Measurements from ENCODE around the gene PTTG1IP.
"Not testable (repeated sequence)": the region's sequence is repeated elsewhere in the genome, so short reads cannot be mapped to it uniquely, and the experiment has no call there.

Gene PTTG1IP

DNA sequence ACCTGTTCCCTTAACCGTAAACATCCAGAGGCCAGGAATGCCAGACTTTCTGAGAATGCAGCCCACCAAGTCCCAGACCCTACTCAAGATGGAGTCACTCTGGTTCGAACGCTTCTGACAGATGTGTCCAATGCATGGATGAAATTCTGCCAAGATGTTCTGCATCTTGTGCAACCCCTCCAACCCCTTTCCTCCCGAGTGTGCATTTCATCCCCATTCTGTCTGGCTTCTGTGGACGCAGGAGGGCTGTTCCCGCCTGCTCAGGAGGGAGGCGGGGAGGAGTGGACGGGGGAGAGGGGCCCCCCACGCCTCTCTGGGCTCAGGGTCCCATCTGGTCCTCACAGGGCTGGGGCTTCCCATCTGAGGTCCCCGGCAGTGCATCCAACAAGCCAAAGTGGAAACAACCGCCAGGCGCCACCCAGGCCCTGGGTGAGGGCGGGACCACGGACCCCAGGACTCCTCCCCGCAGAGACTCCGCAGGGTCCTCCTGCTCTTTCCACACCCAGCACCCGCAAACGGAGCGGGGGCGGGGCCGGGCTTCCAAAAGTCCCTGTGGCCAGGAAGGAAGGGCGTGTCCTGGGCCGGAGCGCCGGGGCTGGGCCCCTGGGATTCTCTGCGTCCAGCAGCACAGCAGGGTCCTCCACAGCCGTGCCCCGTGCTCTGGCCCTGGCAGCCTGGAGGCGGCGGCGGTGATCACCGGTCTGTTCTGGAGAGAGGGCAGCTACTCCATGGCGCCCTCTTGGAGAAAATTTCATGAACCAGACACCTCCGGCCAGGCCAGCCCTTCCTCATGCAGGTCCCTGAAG lies 27.9 kb downstream of the PTTG1IP start:
- peak; percentile 21 for DNase-seq (ENCODE audit: low read depth)

DNA sequence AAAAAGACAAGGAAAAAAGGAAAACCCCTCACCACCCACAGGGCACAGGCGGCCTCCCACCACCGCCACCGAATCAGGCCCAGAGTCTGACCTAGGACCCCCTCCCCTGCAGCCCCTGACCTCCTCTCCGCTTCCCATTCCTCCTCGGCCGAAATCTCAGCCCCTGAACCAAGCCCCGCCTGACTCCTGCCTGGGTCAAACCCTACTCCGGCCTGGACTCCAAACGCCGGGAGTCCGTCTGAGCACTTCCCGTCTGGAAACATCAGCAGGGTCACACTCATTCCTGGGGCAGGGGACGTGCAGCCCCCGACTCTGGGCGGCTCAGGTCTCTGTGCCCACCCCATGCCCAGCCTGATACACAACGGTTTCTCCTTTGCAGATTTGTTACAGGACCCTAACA lies 29.2 kb downstream of the PTTG1IP start:
- DNase-seq (ENCODE audit: low read depth): no peak

GRCh38 chr21:44842721-44843445 lies 30.6 kb downstream of the PTTG1IP start:
- DNase-seq (ENCODE audit: low read depth): no peak

DNA sequence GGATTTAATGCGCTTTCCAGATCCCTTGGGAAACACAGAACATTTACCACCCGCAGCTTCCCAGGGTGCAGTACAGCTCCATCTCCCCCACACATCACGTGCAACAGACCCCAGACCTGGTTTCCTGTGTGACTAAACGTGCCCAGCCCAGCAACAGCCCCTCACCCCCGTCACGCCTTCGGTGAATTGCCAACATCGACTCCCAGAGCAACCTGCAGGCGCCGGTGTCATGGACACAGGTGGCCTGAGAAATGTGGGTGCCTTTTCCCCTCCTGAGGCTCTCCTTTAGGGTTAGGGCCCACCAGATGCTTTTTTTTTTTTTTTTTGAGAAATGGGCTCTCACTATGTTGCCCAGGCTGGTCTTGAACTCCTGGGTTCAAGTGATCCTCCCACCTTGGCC lies 31.4 kb downstream of the PTTG1IP start:
- DNase-seq (ENCODE audit: low read depth): no peak

DNA sequence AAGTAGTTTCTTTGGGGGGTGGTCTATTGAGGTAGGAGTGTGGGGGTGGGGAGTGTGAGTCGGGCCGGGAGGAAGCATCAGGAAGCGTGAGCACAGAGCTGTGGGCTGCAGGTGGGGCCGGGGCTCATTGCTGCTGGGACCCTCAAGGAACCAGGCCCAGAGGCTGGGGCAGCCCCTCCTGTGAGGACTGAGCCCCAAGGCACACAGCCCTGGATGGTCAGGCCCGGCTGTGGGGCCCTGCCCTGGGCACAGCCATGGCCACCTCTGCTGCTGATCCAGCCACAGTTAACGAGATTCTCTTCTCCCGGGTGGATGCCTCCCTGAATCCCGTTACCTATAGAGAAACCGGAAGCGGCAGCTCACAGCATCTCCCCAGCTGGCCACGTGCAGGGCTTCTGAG lies 32.7 kb downstream of the PTTG1IP start:
- DNase-seq (ENCODE audit: low read depth): no peak

- DNase-seq (ENCODE audit: low read depth): no peak
Observed at GRCh38 chr21:44838951-44839350, 34.5 kb downstream of the PTTG1IP start.

DNA sequence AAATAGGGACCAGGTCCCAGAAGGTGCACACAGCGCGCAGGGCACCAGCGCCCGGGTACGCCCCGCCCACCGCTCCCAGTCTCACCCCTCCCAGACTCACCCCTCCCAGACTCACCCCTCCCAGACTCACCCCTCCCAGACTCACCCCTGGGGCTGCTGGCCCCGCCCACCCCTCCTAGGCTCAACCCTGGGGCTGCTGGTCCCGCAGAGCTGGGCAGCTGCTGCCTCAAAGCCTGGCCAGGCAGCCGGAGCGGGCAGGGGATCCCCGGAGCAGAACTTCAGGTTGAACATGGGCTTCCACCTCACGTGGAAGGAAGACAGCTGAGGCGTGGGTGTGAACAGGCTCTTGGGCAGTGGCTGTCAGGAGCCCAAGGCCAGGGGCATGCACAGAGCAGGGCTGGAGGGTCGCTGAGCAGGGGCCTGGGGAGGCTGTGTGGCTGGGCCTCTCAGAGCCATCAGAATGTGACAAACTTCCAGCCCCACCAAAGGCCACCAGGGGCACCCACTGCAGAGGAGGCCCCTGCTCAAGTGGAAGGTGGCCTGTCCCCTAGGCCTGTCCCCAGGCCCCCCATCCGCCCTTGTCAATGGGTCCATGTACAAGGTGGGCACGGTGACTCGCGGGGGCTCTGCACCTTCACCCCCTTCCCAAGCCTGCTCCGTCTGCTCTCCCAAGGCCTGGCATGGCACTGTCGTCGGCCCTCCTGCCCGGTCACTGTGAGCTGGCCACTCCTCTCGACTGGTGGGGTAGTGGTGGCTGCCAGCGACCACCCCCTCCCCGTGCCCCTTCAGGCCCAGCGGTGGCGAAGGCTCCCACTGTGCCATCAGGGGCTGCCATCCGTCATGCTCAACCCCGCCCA lies 35.2 kb downstream of the PTTG1IP start:
- DNase-seq (ENCODE audit: low read depth): no peak

GRCh38 chr21:44837537-44837936 lies 36.0 kb downstream of the PTTG1IP start:
- DNase-seq (ENCODE audit: low read depth): no peak

DNA sequence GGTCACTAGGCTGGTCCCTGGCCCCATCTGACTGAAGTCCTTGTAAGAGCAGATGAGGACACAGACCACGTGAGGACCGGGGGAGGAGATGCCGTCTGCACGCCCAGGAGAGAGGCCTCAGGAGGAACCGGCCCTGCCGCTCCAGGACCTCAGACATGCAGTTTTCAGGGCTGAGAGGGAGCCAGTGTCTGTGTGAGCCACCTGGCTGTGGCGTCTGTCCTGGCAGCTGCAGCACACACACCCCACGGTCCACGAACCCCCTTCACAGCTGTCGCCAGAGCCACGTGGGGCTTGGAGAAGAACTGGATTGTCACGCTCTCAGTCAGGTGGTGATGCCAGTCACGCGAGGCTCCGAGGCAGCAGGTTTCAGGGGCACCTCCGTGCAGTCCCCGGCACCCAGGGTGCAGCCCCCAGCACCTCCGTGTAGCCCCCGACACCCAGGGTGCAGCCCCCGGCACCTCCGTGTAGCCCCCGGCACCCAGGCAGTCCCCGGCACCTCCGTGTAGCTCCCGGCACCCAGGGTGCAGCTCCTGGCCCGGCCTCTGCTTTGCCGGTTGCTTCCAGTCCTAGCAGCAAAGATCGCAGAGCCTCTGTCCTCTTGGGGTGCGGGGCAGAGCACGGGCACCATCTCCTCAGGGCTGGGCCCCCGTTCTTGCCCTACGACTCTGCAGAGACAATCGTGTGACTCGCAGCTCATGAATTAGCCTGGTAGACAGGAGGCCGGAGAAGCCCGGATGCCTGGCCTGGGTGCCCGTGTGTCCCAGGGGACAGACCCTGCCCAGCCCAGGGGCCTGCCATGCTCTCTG lies 36.6 kb downstream of the PTTG1IP start:
- no peak for DNase-seq (ENCODE audit: low read depth)

DNA sequence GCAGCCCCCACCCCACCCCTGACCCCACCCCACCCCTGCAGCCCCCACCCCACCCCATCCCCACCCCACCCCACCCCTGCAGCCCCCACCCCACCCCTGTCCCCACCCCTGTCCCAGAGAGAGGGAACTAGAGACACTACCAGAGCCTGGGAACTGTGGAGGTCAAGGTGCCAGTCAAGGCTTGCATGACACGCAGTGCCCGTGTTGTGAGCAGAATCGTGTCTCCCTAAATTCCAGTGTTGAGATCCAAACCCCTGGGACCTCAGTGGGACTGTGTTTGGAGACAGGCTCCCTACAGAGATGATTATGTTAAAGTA lies 37.2 kb downstream of the PTTG1IP start:
- no peak for DNase-seq (ENCODE audit: low read depth)

GRCh38 chr21:44835647-44835973 lies 37.9 kb downstream of the PTTG1IP start:
- DNase-seq (ENCODE audit: low read depth): no peak

DNA sequence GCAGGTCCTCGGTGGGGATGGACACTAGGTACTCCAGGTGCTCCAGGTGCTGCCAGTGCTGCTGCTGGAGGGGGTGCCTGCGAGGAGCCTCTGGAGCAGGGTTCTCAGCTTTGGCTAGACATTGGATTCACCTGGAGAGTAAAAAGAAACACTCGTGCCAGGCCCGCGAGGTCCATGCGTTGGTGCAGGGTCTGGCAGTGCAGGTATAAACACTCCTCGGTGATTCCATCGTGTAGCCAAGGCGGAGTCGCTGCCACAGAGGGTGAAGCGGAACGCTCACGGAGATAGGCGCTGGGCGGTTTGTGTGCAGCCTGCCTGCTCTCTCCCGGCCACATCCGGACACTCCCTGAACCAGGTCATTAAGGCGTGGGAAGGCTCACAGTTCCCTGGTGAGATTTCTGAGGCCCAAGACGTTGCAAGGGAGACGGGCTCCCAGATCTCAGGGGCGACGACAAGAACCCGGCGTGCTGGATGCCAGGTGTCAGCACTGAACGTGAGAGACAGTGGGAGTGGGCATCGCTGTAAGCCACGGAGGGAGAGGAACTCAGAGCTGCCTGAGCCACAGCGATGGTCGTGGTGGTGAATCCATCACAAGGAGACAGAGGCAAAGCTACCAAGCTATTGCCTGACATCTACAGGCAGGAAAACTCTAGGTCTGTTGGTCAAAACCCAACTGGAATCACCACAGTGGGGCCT lies 38.4 kb downstream of the PTTG1IP start:
- DNase-seq (ENCODE audit: low read depth): no peak

DNA sequence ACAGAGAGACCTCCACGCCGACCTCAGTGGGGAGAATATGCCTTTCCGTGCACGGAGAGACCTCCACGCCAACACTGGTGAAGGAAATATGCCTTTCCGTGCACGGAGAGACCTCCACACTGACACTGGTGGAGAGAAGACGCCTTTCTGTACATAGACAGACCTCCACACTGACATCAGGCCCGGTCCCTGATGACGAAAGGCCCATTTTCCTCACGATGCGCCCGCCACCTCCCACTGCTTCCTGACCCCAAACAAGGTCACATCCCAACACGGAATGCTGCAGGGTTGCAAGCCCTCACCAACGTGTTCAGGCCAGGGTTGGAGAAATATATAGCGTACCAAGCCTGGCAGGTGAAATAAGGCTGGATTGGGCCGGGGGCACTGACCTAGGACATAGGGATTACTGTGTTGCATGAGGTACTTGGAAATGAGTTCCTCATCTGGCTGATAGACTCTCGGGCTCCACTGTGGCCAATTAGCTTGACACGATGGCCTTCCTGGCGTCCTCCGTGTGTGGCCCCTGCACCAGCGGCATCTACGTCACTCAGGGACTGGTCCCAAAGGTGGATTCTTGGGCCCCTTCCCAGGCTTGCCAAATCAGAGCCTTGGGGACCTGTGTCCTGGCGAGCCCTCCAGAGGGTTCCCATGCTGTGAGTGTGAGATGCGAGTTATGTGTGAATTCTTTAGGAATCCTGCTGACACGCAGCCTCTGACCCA lies 39.1 kb downstream of the PTTG1IP start:
- DNase-seq (ENCODE audit: low read depth): no peak

DNA sequence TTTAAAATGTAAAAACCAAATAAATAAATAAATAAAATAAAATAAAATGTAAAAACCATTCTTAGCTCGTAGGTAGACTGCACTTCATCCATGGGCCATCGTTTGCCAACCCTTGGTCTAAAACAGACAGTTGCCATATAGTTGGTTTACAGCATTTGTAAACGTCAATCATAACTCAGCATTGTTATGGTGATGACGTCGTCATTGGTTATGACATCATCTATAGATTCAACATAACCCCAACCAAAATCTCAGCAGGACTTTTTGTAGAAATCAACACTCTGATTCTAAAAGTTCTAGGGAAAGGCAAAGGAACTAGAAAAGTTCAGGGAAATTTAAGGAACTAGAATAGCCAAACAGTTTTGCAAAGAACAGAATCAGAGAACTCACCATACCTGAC lies 39.8 kb downstream of the PTTG1IP start:
- DNase-seq (ENCODE audit: low read depth): no peak

DNA sequence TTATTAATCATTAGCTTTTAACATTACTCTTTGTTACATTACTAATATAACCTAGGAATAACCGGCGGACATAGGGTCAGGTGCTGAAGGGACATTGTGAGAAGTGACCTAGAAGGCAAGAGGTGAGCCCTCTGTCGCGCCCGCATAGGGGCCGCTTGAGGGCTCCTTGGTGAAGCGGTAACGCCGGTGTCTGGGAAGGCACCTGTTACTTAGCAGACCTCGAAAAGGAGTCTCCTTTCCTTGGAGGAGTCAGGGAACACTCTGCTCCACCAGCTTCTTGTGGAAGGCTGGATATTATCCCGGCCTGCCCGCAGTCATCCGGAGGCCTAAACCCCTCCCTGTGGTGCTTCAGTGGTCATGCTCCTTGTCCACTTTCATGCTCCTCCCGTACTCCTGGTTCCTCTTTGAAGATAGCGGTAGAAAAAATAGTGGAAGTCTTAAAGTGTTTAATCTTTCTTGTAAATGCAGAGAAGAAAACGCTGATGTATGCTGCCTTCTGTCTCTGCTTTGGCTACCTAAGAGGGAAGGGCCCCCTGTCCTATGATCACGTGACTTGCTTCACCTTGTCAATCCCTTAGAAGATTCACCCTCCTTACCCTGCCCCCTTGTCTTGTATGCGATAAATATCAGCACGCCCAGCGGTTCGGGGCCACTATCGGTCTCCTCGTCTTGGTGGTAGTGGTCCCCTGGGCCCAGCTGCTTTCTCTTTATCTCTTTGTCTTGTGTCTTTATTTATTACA lies 40.8 kb downstream of the PTTG1IP start:
- DNase-seq (ENCODE audit: low read depth): not testable (repeated sequence)

DNA sequence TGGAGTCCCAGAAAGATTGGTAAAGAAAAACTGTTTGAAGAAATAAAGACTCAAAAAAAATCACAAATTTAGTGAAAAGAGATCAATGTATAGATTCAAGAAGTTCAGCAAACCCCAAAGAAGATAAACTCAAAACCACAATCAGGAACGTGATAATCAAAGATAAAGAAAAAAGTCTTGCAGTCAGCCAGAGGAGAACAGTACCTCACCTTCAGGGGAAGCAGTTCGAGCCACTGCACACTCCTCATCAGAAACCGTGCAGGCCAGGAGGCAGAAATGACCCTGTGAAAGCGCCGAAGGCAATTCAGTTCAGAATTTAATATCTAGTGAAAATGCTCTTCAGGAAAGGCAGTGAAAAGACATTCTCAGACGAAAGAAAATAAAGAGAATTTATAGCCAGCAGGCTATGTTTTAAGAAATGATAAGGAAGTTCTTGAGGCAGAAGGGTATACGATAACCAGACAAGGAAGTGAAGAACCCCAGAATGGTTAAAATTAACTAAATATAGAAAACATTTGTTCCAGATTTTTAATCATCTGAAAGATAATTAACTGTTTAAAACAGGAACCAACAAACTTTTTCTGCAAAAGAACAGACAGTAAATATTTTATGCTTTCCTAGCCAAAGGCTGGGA lies 42.1 kb downstream of the PTTG1IP start:
- DNase-seq (ENCODE audit: low read depth): no peak

GRCh38 chr21:44829507-44830092 lies 43.9 kb downstream of the PTTG1IP start:
- DNase-seq (ENCODE audit: low read depth): no peak

DNA sequence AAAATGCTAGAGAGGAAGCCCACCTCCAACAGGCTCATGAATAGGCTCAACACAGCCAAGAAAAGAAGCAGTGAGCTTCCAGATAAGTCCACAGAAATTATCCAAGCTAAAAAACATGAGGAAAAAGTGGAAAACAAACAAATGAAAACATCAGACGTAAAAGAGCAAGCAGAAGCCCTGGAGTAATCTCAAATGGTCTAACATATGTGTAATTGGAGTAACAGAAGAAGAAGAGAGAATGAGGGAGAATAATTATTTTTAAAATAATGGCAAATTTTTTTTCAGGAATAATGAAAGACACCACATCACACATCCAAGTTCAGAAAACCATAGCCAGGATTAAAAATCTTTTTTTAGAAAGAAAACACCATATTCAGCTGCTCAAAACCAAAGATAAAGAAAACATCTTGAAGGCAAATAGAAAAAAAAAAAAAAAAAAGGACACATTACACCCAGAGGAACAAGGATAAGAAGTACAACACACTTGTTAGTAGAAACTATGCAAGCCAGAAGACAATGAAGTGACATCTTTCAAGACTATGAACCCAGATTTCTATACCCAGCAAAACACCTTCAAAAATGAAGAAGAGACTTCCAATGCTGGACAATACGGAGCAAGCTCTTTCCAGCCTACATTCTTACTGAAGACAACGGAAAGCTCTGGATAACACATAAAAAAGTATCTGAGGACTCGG lies 45.0 kb downstream of the PTTG1IP start:
- DNase-seq (ENCODE audit: low read depth): no peak

Data from stimulated activated CD4-positive, alpha-beta T cell treated with anti-CD3 and anti-CD28 coated beads, Interleukin-2, amount 100 ng/mL, for 4 hours (primary cell).